ENCODE measurements around the gene CLUH. TPM values are rescaled to one million over a fixed set of nuclear protein-coding genes. Genes with fewer than 3 reads are reported as not detected.
"Not testable (repeated sequence)": the region's sequence is repeated elsewhere in the genome, so short reads cannot be mapped to it uniquely, and the experiment has no call there.

CLUH gene
- total RNA-seq, 4 donors from 2014 or later = 120 to 291 (median 151) TPM

- peak; percentile 66 to 81 for DNase-seq (ENCODE audit: low spot score in 2 of 2)
- peak overlapping the region; percentile 31 for H3K27ac ChIP-seq
- H3K4me1 ChIP-seq = peaks cover 13% of the 10 kb centered on the region
- H3K4me3 ChIP-seq = no peak overlapping the region
- WGBS = 94% methylated on average over 24 of the region's 41 CpGs
- TF ChIP-seq POLR2A (IDR thresholded peaks at IDR 0.05) = no peak
- no peak for TF ChIP-seq EP300 (IDR thresholded peaks at IDR 0.05)
- TF ChIP-seq CTCF (IDR thresholded peaks at IDR 0.05) = no peak
- no peak for TF ChIP-seq POLR2AphosphoS5 (IDR thresholded peaks at IDR 0.05)
- no peaks in the 10 kb centered on the region for H3K9me3 ChIP-seq
- peaks cover 79% of the 10 kb centered on the region for H3K36me3 ChIP-seq
- no peaks in the 10 kb centered on the region for H3K27me3 ChIP-seq
Measured at GRCh38 chr17:2701161-2701995, 10.2 kb downstream of the CLUH start.

GRCh38 chr17:2700491-2701141 is 10.9 kb downstream of the CLUH start:
- Histone ChIP-seq H3K9me3 (no peaks in the 10 kb centered on the region), H3K4me3 (no peak overlapping the region), H3K36me3 (peaks cover 87% of the 10 kb centered on the region), H3K27me3 (no peaks in the 10 kb centered on the region), H3K4me1 (peaks cover 6% of the 10 kb centered on the region), H3K27ac (no peak overlapping the region)
- peak; percentile 57 to 59 for DNase-seq (ENCODE audit: low spot score in 2 of 2)
- WGBS = 90% methylated on average over 18 of the region's 27 CpGs
- TF ChIP-seq CTCF (IDR thresholded peaks at IDR 0.05) (no peak), EP300 (IDR thresholded peaks at IDR 0.05) (no peak), POLR2AphosphoS5 (IDR thresholded peaks at IDR 0.05) (no peak), POLR2A (IDR thresholded peaks at IDR 0.05) (no peak)

- H3K4me3 ChIP-seq = no peak overlapping the region
- peaks cover 93% of the 10 kb centered on the region for H3K36me3 ChIP-seq
- peaks cover under 1% of the 10 kb centered on the region for H3K4me1 ChIP-seq
- no peaks in the 10 kb centered on the region for H3K9me3 ChIP-seq
- TF ChIP-seq CTCF (IDR thresholded peaks at IDR 0.05) (no peak), POLR2A (IDR thresholded peaks at IDR 0.05) (no peak), EP300 (IDR thresholded peaks at IDR 0.05) (no peak), POLR2AphosphoS5 (IDR thresholded peaks at IDR 0.05) (no peak)
- WGBS = 95% methylated on average over 20 of the region's 20 CpGs
- no peaks in the 10 kb centered on the region for H3K27me3 ChIP-seq
- peak; percentile 41 to 70 for DNase-seq (ENCODE audit: low spot score in 2 of 2)
- H3K27ac ChIP-seq = no peak overlapping the region
Measured at GRCh38 chr17:2700030-2700490, 11.5 kb downstream of the CLUH start.

GRCh38 chr17:2699216-2699805 is 12.3 kb downstream of the CLUH start:
- H3K4me3 ChIP-seq, H3K27me3 ChIP-seq, H3K9me3 ChIP-seq, H3K27ac ChIP-seq, H3K4me1 ChIP-seq: not testable (repeated sequence)
- 87% methylated on average over 18 of the region's 18 CpGs for WGBS
- H3K36me3 ChIP-seq = peaks cover 99% of the 10 kb centered on the region
- peak in 1 of 2 donors; percentile 31 for DNase-seq (ENCODE audit: low spot score in 2 of 2)

- Histone ChIP-seq H3K4me3 (no peak overlapping the region), H3K27me3 (no peaks in the 10 kb centered on the region), H3K9me3 (no peaks in the 10 kb centered on the region), H3K27ac (no peak overlapping the region), H3K36me3 (peaks cover 99% of the 10 kb centered on the region), H3K4me1 (no peaks in the 10 kb centered on the region)
- TF ChIP-seq POLR2AphosphoS5 (IDR thresholded peaks at IDR 0.05) (no peak), EP300 (IDR thresholded peaks at IDR 0.05) (no peak), CTCF (IDR thresholded peaks at IDR 0.05) (no peak), POLR2A (IDR thresholded peaks at IDR 0.05) (no peak)
- WGBS = 96% methylated on average over 33 of the region's 40 CpGs
- DNase-seq (ENCODE audit: low spot score in 2 of 2) = peak; percentile 58 to 76
Measured at GRCh38 chr17:2697611-2698162, 13.9 kb downstream of the CLUH start.
